Thyroid gland (tissue), 4 donors: Measurements from ENCODE around the gene BUD13. TPM values are rescaled to one million over a fixed set of nuclear protein-coding genes. Genes with fewer than 3 reads are reported as not detected.

Source experiments
- DNase-seq, 2 donors: peaks; one replicate each; pipeline ENCODE4 v3.0.0-alpha.2; 2019
- H3K27ac ChIP-seq, 3 donors: fragments of 200-600 bp; sonication (generic); 1 replicate in 2 of 3; 2 replicates in 1 of 3; pipeline ENCODE4 v1.5.1; 2016 to 2019; ENCODE audit warnings: mild to moderate bottlenecking in 1 of 3, moderate library complexity in 1 of 3
- H3K27me3 ChIP-seq: fragments of 200-600 bp; sonication (generic); one replicate; pipeline ENCODE4 v1.5.1; 2019
- H3K36me3 ChIP-seq, 2 donors: fragments of 200-600 bp; sonication (generic); one replicate each; pipeline ENCODE4 v1.5.1; 2016 to 2019
- H3K4me1 ChIP-seq, 2 donors: fragments of 200-600 bp; sonication (generic); one replicate each; pipeline ENCODE4 v1.5.1; 2017 to 2019
- H3K4me3 ChIP-seq, 3 donors: fragments of 200-600 bp; sonication (generic); replicated peaks in 1 of 3; 1 replicate in 2 of 3; 2 replicates in 1 of 3; pipeline ENCODE4 v1.5.1; 2016; ENCODE audit warnings: mild to moderate bottlenecking in 1 of 3
- H3K9me3 ChIP-seq: fragments of 200-600 bp; sonication (generic); one replicate; pipeline ENCODE4 v1.5.1; 2017
- POLR2A ChIP-seq, 2 donors: fragments of 450-650 bp; IDR thresholded peaks; one replicate each; pipeline ENCODE4 v1.6.1; 2017; ENCODE audit warnings: antibody characterized with exemption in 2 of 2, mild to moderate bottlenecking in 2 of 2, moderate library complexity in 1 of 2
- WGBS, 2 donors: methylation state at CpG; one replicate each; pipeline ENCODE4 v1.1.5; 2017; 5-methylcytosine and 5-hydroxymethylcytosine counted together
- intact Hi-C: fragments of 100-400 bp; cut with DNase I; formaldehyde crosslinking; loops from one replicate; pipeline ENCODE4 v1.15.1; 2023
- total RNA-seq, 4 donors: library from RNA; depleted of rRNA; stranded (reverse); fragments of >200 nt; gene quantifications; one replicate each; pipeline ENCODE4 v1.2.3, GENCODE V29; 2016
- TF ChIP-seq, protein P1 (sequence below), 6 experiments: fragments of 200-600 bp in 3 of 6; fragments of 450-650 bp in 3 of 6; sonication (generic) in 3 of 6; IDR thresholded peaks; one replicate each; pipeline ENCODE4 v1.5.1; 2016 to 2019; ENCODE audit warnings: antibody characterized with exemption in 6 of 6, mild to moderate bottlenecking in 2 of 6, inconsistent platforms in 1 of 6, moderate library complexity in 1 of 6

BUD13 gene
- total RNA-seq, 4 donors from 2014 or later: 15.2 to 18.7 (median 17.8) TPM

DNA sequence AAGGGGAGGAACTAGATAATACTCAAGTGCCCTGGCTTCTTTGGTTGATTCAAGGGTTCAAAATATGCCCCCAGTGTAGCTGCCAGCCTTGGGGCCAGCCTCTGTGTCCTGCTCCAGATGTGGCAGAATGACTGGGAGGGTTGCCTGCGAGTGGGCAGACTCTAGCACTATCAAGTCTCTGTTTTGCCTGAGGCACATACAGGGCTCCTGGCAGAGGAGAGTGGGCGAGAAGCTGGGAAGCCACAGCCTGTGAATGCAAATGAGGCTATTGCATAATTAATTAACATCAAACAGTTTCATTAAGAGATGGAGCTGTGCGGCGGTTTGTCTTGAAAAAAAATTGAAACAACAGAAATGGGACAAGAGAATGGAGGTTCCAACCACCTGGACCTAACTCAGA lies 50.8 kb downstream of the BUD13 start:
- TF ChIP-seq, protein P1, sequence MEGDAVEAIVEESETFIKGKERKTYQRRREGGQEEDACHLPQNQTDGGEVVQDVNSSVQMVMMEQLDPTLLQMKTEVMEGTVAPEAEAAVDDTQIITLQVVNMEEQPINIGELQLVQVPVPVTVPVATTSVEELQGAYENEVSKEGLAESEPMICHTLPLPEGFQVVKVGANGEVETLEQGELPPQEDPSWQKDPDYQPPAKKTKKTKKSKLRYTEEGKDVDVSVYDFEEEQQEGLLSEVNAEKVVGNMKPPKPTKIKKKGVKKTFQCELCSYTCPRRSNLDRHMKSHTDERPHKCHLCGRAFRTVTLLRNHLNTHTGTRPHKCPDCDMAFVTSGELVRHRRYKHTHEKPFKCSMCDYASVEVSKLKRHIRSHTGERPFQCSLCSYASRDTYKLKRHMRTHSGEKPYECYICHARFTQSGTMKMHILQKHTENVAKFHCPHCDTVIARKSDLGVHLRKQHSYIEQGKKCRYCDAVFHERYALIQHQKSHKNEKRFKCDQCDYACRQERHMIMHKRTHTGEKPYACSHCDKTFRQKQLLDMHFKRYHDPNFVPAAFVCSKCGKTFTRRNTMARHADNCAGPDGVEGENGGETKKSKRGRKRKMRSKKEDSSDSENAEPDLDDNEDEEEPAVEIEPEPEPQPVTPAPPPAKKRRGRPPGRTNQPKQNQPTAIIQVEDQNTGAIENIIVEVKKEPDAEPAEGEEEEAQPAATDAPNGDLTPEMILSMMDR (IDR thresholded peaks at IDR 0.05): no peak
- TF ChIP-seq POLR2A (IDR thresholded peaks at IDR 0.05): no peak
- Histone ChIP-seq H3K4me1 (no peaks in the 10 kb centered on the region), H3K4me3 (no peak overlapping the region), H3K27me3 (no peaks in the 10 kb centered on the region), H3K36me3 (no peaks in the 10 kb centered on the region), H3K27ac (no peak overlapping the region), H3K9me3 (no peaks in the 10 kb centered on the region)
- WGBS, 2 donors: 91 to 94% methylated on average over 4 of the region's 4 CpGs
- intact Hi-C loops: no loop called here
- no peak for DNase-seq

DNA sequence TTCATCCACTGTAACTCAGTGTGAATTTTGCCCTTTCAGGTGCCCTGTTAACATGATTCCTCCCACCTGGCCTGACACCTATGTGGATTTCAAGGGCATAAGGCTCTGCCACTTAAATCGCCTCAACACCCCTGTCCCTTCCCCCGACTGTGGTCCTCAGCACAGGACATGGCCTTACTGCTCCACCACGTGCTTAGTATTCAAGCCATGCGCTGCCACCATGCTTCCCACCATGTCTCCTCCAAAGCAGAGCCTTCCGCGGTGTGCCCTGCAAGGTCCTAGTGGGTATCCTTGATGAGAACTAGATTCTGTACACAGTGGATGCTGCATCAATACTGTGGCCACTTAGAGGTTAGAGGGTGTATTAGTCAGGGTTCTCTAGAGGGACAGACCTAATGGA lies 51.9 kb downstream of the BUD13 start:
- no peak for DNase-seq
- 94 to 97% methylated on average over 6 of the region's 6 CpGs for WGBS, 2 donors

DNA sequence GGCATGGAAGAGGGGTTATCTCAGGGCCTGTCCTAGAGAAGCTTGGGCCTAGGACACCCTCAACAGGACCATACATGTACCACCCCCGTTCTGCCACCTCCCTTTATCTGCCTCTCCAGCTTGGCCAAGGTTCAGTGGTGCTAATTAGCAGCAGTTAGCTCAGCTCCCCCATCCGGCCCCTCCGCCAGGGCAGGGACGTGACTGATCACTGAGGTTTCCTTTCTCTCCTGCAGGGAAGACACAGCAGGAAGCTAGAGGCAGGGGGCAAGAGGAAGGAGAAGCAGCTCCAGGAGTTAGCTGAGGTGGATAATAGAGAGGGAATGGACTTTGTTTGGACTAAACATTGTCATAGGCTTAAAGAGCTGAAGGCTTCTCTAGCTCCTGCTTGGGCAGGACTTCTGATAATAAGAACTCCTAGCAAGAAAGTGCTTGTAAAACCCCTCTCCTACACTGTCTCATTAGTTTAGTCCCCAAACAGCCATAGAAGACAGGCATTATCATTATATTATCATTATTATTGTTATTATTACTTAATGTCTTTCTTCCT lies 53.8 kb downstream of the BUD13 start:
- no peaks in the 10 kb centered on the region for H3K4me1 ChIP-seq

More for the DNA sequence above, 51.9 kb downstream of the BUD13 start:
- no peak overlapping the region for H3K4me3 ChIP-seq
- H3K9me3 ChIP-seq: no peaks in the 10 kb centered on the region
- H3K27me3 ChIP-seq: no peaks in the 10 kb centered on the region
- H3K27ac ChIP-seq: no peak overlapping the region
- H3K4me1 ChIP-seq: no peaks in the 10 kb centered on the region
- TF ChIP-seq, protein P1 (IDR thresholded peaks at IDR 0.05): no peak
- no peak for TF ChIP-seq POLR2A (IDR thresholded peaks at IDR 0.05)
- intact Hi-C loops: no loop called here
- H3K36me3 ChIP-seq: no peaks in the 10 kb centered on the region

DNA sequence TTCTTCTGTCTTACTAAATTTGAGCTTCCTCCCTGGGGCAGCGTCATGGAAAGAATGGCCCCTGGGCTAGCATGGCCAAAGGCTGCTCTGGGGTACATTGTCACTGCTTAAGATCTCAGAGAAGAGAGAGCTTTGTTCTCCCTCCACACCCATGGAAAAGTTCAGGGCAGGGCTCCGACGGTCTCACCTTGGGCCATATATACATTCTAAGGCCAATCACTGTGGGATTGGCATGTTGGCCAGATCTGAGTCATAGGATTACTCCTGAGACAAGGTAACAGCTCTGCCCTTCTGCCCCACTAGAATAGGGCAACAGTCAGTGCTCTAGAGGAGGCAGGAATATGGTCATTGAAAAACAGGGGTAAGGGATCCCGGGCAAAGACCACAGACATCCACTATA lies 56.2 kb downstream of the BUD13 start:
- no peak for DNase-seq
- H3K9me3 ChIP-seq: no peaks in the 10 kb centered on the region
- 76 to 91% methylated on average over 4 of the region's 4 CpGs for WGBS, 2 donors
- H3K27me3 ChIP-seq: no peaks in the 10 kb centered on the region
- no peaks in the 10 kb centered on the region for H3K36me3 ChIP-seq
- TF ChIP-seq POLR2A (IDR thresholded peaks at IDR 0.05): no peak
- TF ChIP-seq, protein P1 (IDR thresholded peaks at IDR 0.05): no peak
- no peaks in the 10 kb centered on the region for H3K4me1 ChIP-seq
- intact Hi-C loops: no loop called here
- H3K27ac ChIP-seq: no peak overlapping the region
- H3K4me3 ChIP-seq: no peak overlapping the region

More for the DNA sequence above, 53.8 kb downstream of the BUD13 start:
- Histone ChIP-seq H3K4me3 (no peak overlapping the region), H3K36me3 (no peaks in the 10 kb centered on the region), H3K27ac (no peak overlapping the region), H3K27me3 (no peaks in the 10 kb centered on the region), H3K9me3 (no peaks in the 10 kb centered on the region)
- no peak for DNase-seq
- WGBS, 2 donors: 69 to 85% methylated on average over 4 of the region's 4 CpGs
- TF ChIP-seq, protein P1 (IDR thresholded peaks at IDR 0.05): no peak
- TF ChIP-seq POLR2A (IDR thresholded peaks at IDR 0.05): no peak
- intact Hi-C loops: no loop called here

- H3K9me3 ChIP-seq: no peaks in the 10 kb centered on the region
- H3K36me3 ChIP-seq: no peaks in the 10 kb centered on the region
- no peak for DNase-seq
- H3K27ac ChIP-seq: no peak overlapping the region
- intact Hi-C loops: no loop called here
- no peaks in the 10 kb centered on the region for H3K4me1 ChIP-seq
- no peak for TF ChIP-seq POLR2A (IDR thresholded peaks at IDR 0.05)
- TF ChIP-seq, protein P1 (IDR thresholded peaks at IDR 0.05): no peak
- 68 to 79% methylated on average over 3 to 5 of the region's 5 CpGs for WGBS, 2 donors
- H3K27me3 ChIP-seq: no peaks in the 10 kb centered on the region
- H3K4me3 ChIP-seq: no peak overlapping the region
These were observed 57.4 kb downstream of the BUD13 start for GRCh38 chr11:116715383-116715782.
